ENCODE results near the gene F3. TPM values are rescaled to one million over a fixed set of nuclear protein-coding genes. Genes with fewer than 3 reads are reported as not detected.

The F3 gene
- total RNA-seq, 1 experiment from 2014 or later: 8.0 TPM

DNA sequence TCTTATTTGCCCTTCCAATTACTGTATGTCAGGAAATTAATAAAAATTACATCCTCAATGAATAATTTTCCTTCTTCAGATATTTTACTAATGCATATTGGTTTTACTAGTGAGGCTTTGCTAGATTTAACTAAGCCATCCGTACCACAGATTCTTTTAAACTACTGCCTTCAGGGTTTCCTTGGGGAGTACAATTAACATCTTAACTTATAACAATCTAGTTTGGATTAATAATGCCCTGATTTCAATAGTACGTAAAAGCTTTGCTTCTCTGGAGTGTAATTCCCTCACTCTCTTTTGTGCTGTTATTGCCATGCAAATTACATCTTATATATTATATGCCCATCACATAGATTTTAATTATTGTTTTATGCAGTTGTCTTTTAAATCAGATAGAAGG is 24.3 kb upstream of the F3 start:
- ATAC-seq (no peak), DNase-seq (no peak)
- ChIA-PET POLR2A (ENCODE audit: unreplicated experiment) (no interaction called here), CTCF (no interaction called here)
- no peak overlapping the region for H3K4me2 ChIP-seq (ENCODE audit: low read length)
- intact Hi-C loops (cut with micrococcal nuclease): no loop called here
- no peak overlapping the region for H3K4me3 ChIP-seq (ENCODE audit: low read length)
- H3K36me3 ChIP-seq (ENCODE audit: low read depth, low read length): no peaks in the 10 kb centered on the region
- H2AFZ ChIP-seq (ENCODE audit: low read length): no peak overlapping the region
- no peaks in the 10 kb centered on the region for H3K9me3 ChIP-seq (ENCODE audit: low read length)
- no peak overlapping the region for H3K27ac ChIP-seq (ENCODE audit: low read length)
- H3F3A ChIP-seq (ENCODE audit: low read length, unreplicated experiment): no peaks in the 10 kb centered on the region
- no peaks in the 10 kb centered on the region for H3K27me3 ChIP-seq (ENCODE audit: low read length)
- peaks cover 13% of the 10 kb centered on the region for H3K4me1 ChIP-seq (ENCODE audit: insufficient read depth, low read length)
- no peaks in the 10 kb centered on the region for H3K79me2 ChIP-seq (ENCODE audit: low read length)
- no TSS peak for BruUV-seq (replicated peaks)
- no peak overlapping the region for H3K9ac ChIP-seq (ENCODE audit: low read length)
- no peaks in the 10 kb centered on the region for H3K9me2 ChIP-seq (replicated peaks; ENCODE audit: low read length)
- H4K20me1 ChIP-seq (ENCODE audit: low read length): no peaks in the 10 kb centered on the region
- TF ChIP-seq, protein P1, sequence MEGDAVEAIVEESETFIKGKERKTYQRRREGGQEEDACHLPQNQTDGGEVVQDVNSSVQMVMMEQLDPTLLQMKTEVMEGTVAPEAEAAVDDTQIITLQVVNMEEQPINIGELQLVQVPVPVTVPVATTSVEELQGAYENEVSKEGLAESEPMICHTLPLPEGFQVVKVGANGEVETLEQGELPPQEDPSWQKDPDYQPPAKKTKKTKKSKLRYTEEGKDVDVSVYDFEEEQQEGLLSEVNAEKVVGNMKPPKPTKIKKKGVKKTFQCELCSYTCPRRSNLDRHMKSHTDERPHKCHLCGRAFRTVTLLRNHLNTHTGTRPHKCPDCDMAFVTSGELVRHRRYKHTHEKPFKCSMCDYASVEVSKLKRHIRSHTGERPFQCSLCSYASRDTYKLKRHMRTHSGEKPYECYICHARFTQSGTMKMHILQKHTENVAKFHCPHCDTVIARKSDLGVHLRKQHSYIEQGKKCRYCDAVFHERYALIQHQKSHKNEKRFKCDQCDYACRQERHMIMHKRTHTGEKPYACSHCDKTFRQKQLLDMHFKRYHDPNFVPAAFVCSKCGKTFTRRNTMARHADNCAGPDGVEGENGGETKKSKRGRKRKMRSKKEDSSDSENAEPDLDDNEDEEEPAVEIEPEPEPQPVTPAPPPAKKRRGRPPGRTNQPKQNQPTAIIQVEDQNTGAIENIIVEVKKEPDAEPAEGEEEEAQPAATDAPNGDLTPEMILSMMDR (conservative IDR thresholded peaks at IDR 0.05; ENCODE audit: low read depth, low read length): no peak
- TF ChIP-seq EZH2phosphoT487 (IDR thresholded peaks at IDR 0.05; ENCODE audit: borderline replicate concordance, low read length) (no peak), EZH2 (IDR thresholded peaks at IDR 0.05; ENCODE audit: low read length, unreplicated experiment) (no peak)

- BruUV-seq (replicated peaks): no TSS peak
- no peak overlapping the region for H3K27ac ChIP-seq (ENCODE audit: low read length)
- H4K20me1 ChIP-seq (ENCODE audit: low read length): no peaks in the 10 kb centered on the region
- H3K9me2 ChIP-seq (replicated peaks; ENCODE audit: low read length): no peaks in the 10 kb centered on the region
- no peaks in the 10 kb centered on the region for H3K27me3 ChIP-seq (ENCODE audit: low read length)
- H2AFZ ChIP-seq (ENCODE audit: low read length): peak overlapping the region; percentile 74
- H3K4me3 ChIP-seq (ENCODE audit: low read length): no peak overlapping the region
- no peaks in the 10 kb centered on the region for H3K79me2 ChIP-seq (ENCODE audit: low read length)
- no peak overlapping the region for H3K9ac ChIP-seq (ENCODE audit: low read length)
- H3K36me3 ChIP-seq (ENCODE audit: low read depth, low read length): no peaks in the 10 kb centered on the region
- no peaks in the 10 kb centered on the region for H3K9me3 ChIP-seq (ENCODE audit: low read length)
- H3K4me2 ChIP-seq (ENCODE audit: low read length): peak overlapping the region; percentile 46
- peak; percentile 30 for DNase-seq
- intact Hi-C loops (cut with micrococcal nuclease): no loop called here
- H3F3A ChIP-seq (ENCODE audit: low read length, unreplicated experiment): no peaks in the 10 kb centered on the region
- POLR2A ChIA-PET (ENCODE audit: unreplicated experiment): no interaction called here
- CTCF ChIA-PET: no interaction called here
- H3K4me1 ChIP-seq (ENCODE audit: insufficient read depth, low read length): peaks cover 13% of the 10 kb centered on the region
- peak; percentile 81 for ATAC-seq
- TF ChIP-seq EZH2phosphoT487 (IDR thresholded peaks at IDR 0.05; ENCODE audit: borderline replicate concordance, low read length) (no peak), EZH2 (IDR thresholded peaks at IDR 0.05; ENCODE audit: low read length, unreplicated experiment) (no peak)
- TF ChIP-seq, protein P1 (conservative IDR thresholded peaks at IDR 0.05; ENCODE audit: low read depth, low read length): no peak
Observed at GRCh38 chr1:94562519-94563260, 21.1 kb upstream of the F3 start.

DNA sequence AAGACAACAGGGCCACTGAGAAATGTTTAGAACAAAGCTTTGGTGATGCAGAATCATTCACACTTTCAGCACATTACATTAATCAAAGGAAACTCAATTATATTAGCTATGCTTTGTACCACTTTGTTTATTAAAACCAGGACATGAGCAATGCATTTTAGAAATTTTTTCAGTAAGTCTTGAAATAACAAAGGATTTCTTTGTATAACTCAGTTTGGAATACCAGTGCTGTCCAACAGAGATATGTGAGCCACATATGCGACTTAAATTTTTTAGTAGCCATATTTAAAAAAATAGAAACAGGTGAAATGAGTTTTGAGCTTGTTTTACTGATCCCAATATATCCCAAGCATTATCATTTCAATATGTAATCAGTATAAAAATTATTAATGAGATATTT is 18.8 kb upstream of the F3 start:
- CTCF ChIA-PET: interaction anchor here (0.7 kb wide), 2 partner anchors 38 to 154 kb away, joined by 3 read pairs; no protein-coding TSS in a partner anchor

More for the DNA sequence above, 18.8 kb upstream of the F3 start:
- Histone ChIP-seq H3K4me1 (ENCODE audit: insufficient read depth, low read length) (peaks cover 9% of the 10 kb centered on the region), H3K36me3 (ENCODE audit: low read depth, low read length) (no peaks in the 10 kb centered on the region), H3K9me3 (ENCODE audit: low read length) (no peaks in the 10 kb centered on the region), H3K27me3 (ENCODE audit: low read length) (no peaks in the 10 kb centered on the region), H3F3A (ENCODE audit: low read length, unreplicated experiment) (no peaks in the 10 kb centered on the region), H3K4me2 (ENCODE audit: low read length) (no peak overlapping the region), H3K4me3 (ENCODE audit: low read length) (no peak overlapping the region), H3K9ac (ENCODE audit: low read length) (no peak overlapping the region), H2AFZ (ENCODE audit: low read length) (no peak overlapping the region), H3K27ac (ENCODE audit: low read length) (no peak overlapping the region), H3K9me2 (replicated peaks; ENCODE audit: low read length) (no peaks in the 10 kb centered on the region), H3K79me2 (ENCODE audit: low read length) (no peaks in the 10 kb centered on the region), H4K20me1 (ENCODE audit: low read length) (no peaks in the 10 kb centered on the region)
- intact Hi-C loops (cut with micrococcal nuclease): no loop called here
- DNase-seq: peak; percentile 33
- TF ChIP-seq EZH2phosphoT487 (IDR thresholded peaks at IDR 0.05; ENCODE audit: borderline replicate concordance, low read length): no peak
- TF ChIP-seq, protein P1 (conservative IDR thresholded peaks at IDR 0.05; ENCODE audit: low read depth, low read length): no peak
- TF ChIP-seq EZH2 (IDR thresholded peaks at IDR 0.05; ENCODE audit: low read length, unreplicated experiment): no peak
- BruUV-seq (replicated peaks): no TSS peak
- ATAC-seq: no peak
- POLR2A ChIA-PET (ENCODE audit: unreplicated experiment): no interaction called here

Measured in PC-3 (cell line).